CD4-positive, alpha-beta T cell treated with Interleukin-6 for 4 hours (primary cell): ENCODE measurements around the gene CWH43.
"Not testable (repeated sequence)": the region's sequence is repeated elsewhere in the genome, so short reads cannot be mapped to it uniquely, and the experiment has no call there.

Experiments
- DNase-seq: peaks from one replicate; pipeline ENCODE4 v3.0.0-alpha.2; 2020; ENCODE audit warnings: mixed read lengths

CWH43 gene

GRCh38 chr4:48985976-48986653 lies at the start of gene CWH43:
TSS of gene CWH43 (plus strand) at chr4:48986275. CDS start at chr4:48986430, 155 bp downstream.
- DNase-seq, result no peak

- DNase-seq, result no peak
These were observed 49.0 kb upstream of the CWH43 start for GRCh38 chr4:48937033-48937432.

GRCh38 chr4:48938831-48939230 lies 47.2 kb upstream of the CWH43 start:
- DNase-seq, result no peak

GRCh38 chr4:48939785-48940184 lies 46.3 kb upstream of the CWH43 start:
- DNase-seq, result no peak

GRCh38 chr4:48943387-48943786 lies 42.7 kb upstream of the CWH43 start:
- DNase-seq, result no peak

GRCh38 chr4:48944252-48944651 lies 41.8 kb upstream of the CWH43 start:
- no peak for DNase-seq

GRCh38 chr4:48944756-48945241 lies 41.3 kb upstream of the CWH43 start:
- peak; percentile 67 for DNase-seq

- DNase-seq, result no peak
These were observed 40.1 kb upstream of the CWH43 start for GRCh38 chr4:48945981-48946380.

- DNase-seq, result no peak
These were observed 38.3 kb upstream of the CWH43 start for GRCh38 chr4:48947731-48948130.

GRCh38 chr4:48949086-48949485 lies 37.0 kb upstream of the CWH43 start:
- no peak for DNase-seq

- no peak for DNase-seq
These were observed 36.4 kb upstream of the CWH43 start for GRCh38 chr4:48949518-48950219.

GRCh38 chr4:48954314-48954713 lies 31.8 kb upstream of the CWH43 start:
- DNase-seq, result no peak

- not testable (repeated sequence) for DNase-seq
These were observed 28.7 kb upstream of the CWH43 start for GRCh38 chr4:48957366-48957765.

GRCh38 chr4:48958582-48958981 lies 27.5 kb upstream of the CWH43 start:
- DNase-seq, result no peak

- DNase-seq, result no peak
These were observed 25.0 kb upstream of the CWH43 start for GRCh38 chr4:48960988-48961635.

- DNase-seq, result no peak
These were observed 23.4 kb upstream of the CWH43 start for GRCh38 chr4:48962636-48963035.

GRCh38 chr4:48963042-48963679 lies 22.9 kb upstream of the CWH43 start:
- DNase-seq, result peak; percentile 85

- DNase-seq, result no peak
These were observed 19.0 kb upstream of the CWH43 start for GRCh38 chr4:48967101-48967500.

GRCh38 chr4:48967631-48968030 lies 18.4 kb upstream of the CWH43 start:
- DNase-seq, result no peak

- DNase-seq, result no peak
These were observed 17.3 kb upstream of the CWH43 start for GRCh38 chr4:48968814-48969213.

GRCh38 chr4:48970471-48970921 lies 15.6 kb upstream of the CWH43 start:
- no peak for DNase-seq

- no peak for DNase-seq
These were observed 11.0 kb upstream of the CWH43 start for GRCh38 chr4:48974979-48975640.

- DNase-seq, result no peak
These were observed 10.0 kb upstream of the CWH43 start for GRCh38 chr4:48976041-48976440.
